ENCODE results near the gene HNRNPLL. TPM values are rescaled to one million over a fixed set of nuclear protein-coding genes. Genes with fewer than 3 reads are reported as not detected.
A peak's percentile ranks its signal among the peaks of the same experiment; 100 is the strongest.
"Not testable (repeated sequence)": the region's sequence is repeated elsewhere in the genome, so short reads cannot be mapped to it uniquely, and the experiment has no call there.

Gene HNRNPLL
- total and polyA plus RNA-seq, 2 experiments from 2014 or later = 42.5 to 53.4 TPM

GRCh38 chr2:38649176-38649728, 46.5 kb upstream of the HNRNPLL start:
- Histone ChIP-seq H4K20me1 (replicated peaks; ENCODE audit: insufficient read depth) (no peaks in the 10 kb centered on the region), H3K36me3 (ENCODE audit: insufficient read depth) (no peaks in the 10 kb centered on the region), H3K4me2 (no peak overlapping the region), H3K4me1 (ENCODE audit: insufficient read depth) (no peaks in the 10 kb centered on the region), H3K9me2 (ENCODE audit: insufficient read depth) (no peaks in the 10 kb centered on the region), H3K27ac (ENCODE audit: low read depth) (no peak overlapping the region), H3K4me3 (no peak overlapping the region), H3K27me3 (ENCODE audit: insufficient read depth) (no peaks in the 10 kb centered on the region), H3F3A (replicated peaks; ENCODE audit: low read depth) (no peaks in the 10 kb centered on the region), H2AFZ (0 out of 2 replicates have a peak overlapping the region, but pooled peaks have one; percentile 56), H3K79me2 (replicated peaks; ENCODE audit: insufficient read depth) (no peaks in the 10 kb centered on the region)
- no peak overlapping the region for H3K27ac Mint-ChIP-seq
- H3K4me1 Mint-ChIP-seq = no peaks in the 10 kb centered on the region
- no peak for TF ChIP-seq CREB1 (CRISPR knock-in tag; IDR thresholded peaks at IDR 0.05; ENCODE audit: low read depth)
- H3K9me3 Mint-ChIP-seq = peaks cover 4% of the 10 kb centered on the region; the same call in 2 of the 3 replicates
- peaks cover 3% of the 10 kb centered on the region; the same call in 1 of the 3 replicates for H3K36me3 Mint-ChIP-seq (ENCODE audit: low read depth)
- no peak for DNase-seq (ENCODE audit: low spot score)
- no peak for ATAC-seq
- H3K4me3 Mint-ChIP-seq = no peak overlapping the region
- peaks cover 3% of the 10 kb centered on the region for H3K27me3 Mint-ChIP-seq (ENCODE audit: insufficient read depth, low read depth, poor library complexity)

DNA sequence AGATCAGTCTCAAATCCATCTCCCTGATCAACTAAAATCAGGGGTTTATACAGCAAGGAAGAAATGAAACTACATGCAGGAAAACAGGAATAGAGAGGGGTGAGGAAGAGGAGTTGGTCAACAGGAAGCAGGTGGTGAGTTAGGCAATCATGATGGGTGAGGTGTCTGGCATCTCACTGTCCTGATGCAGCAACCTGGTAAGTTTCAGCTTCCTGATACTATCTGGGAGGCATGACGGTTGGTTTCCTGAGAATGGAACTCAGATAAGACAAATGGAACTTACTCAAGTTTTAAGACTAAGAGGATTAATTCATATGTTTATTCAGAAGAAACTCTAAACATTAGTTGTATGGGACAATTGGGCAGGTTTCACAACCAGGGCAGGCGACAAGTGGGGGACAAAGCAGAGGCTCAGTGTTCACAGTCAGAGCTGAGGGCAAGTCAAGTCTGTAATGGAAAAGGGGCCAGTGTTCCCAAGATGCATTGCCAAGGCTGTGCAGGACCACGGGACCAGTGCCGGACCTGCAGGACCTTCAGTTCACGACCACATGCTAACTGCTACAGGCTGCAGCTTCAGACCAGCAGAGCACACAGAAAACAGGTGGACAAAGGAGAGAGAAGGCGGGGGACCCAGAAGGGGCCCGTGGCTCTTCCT, 45.5 kb upstream of the HNRNPLL start:
- Histone ChIP-seq H3K9me2 (ENCODE audit: insufficient read depth) (no peaks in the 10 kb centered on the region), H3K36me3 (ENCODE audit: insufficient read depth) (no peaks in the 10 kb centered on the region), H3F3A (replicated peaks; ENCODE audit: low read depth) (no peaks in the 10 kb centered on the region), H3K4me1 (ENCODE audit: insufficient read depth) (no peaks in the 10 kb centered on the region), H3K4me3 (no peak overlapping the region), H3K4me2 (no peak overlapping the region), H3K27me3 (ENCODE audit: insufficient read depth) (no peaks in the 10 kb centered on the region), H3K79me2 (replicated peaks; ENCODE audit: insufficient read depth) (no peaks in the 10 kb centered on the region), H4K20me1 (replicated peaks; ENCODE audit: insufficient read depth) (no peaks in the 10 kb centered on the region), H2AFZ (no peak overlapping the region), H3K27ac (ENCODE audit: low read depth) (no peak overlapping the region)
- Mint-ChIP-seq H3K36me3 (ENCODE audit: low read depth) (peaks cover 9% of the 10 kb centered on the region; the same call in 2 of the 3 replicates), H3K27me3 (ENCODE audit: insufficient read depth, low read depth, poor library complexity) (peaks cover 4% of the 10 kb centered on the region), H3K9me3 (peaks cover 10% of the 10 kb centered on the region), H3K4me1 (no peaks in the 10 kb centered on the region), H3K27ac (no peak overlapping the region), H3K4me3 (no peak overlapping the region)
- ATAC-seq = no peak
- TF ChIP-seq CTCF (conservative IDR thresholded peaks at IDR 0.05; ENCODE audit: low read depth in 2 of 2) = no peak
- no peak for TF ChIP-seq EZH2phosphoT487 (IDR thresholded peaks at IDR 0.05; ENCODE audit: unreplicated experiment)
- TF ChIP-seq STAT1 (IDR thresholded peaks at IDR 0.05; ENCODE audit: unreplicated experiment) = no peak
- TF ChIP-seq EZH2 (IDR thresholded peaks at IDR 0.05; ENCODE audit: low read depth, unreplicated experiment) = no peak
- TF ChIP-seq NANOG (IDR thresholded peaks at IDR 0.05; ENCODE audit: borderline replicate concordance) = no peak
- no peak for DNase-seq (ENCODE audit: low spot score)

DNA sequence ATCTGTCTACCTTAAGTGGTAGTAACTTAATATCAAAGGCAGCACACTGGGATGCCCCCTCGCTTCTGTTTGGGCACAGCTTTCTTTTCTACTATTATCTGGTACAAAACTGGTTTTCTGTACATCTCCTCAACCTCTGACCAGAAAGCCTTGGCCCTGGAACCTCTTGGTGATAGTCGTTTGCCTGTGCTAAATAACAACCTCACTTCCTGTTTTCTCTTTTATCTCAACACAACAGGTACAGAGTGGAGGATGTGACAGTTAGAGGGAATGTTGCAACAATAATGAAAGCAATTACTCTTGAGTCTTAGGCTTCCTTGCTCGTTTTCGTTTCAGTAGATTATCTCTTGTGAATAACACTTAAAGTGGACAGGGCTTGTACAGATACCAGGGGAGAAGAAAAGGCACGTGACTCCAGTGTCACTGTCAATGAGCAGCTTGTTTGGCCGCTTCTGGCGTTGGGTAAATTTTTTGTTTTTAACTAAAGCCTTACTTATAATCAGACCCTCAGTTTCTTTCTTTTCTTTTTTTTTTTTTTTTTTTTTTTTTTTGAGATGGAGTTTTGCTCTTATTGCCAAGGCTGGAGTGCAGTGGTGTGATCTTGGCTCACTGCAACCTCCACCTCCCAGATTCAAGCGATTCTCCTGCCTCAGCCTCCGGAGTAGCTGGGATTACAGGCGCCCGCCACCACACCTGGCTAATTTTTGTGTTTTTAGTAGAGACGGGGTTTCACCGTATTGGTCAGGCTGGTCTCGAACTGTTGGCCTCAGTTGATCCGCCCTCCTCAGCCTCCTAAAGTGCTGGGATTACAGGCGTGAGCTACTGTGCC, 41.2 kb upstream of the HNRNPLL start:
- not testable (repeated sequence) for ATAC-seq; H3K4me3 Mint-ChIP-seq; H3K27ac ChIP-seq (ENCODE audit: low read depth); H3K79me2 ChIP-seq (replicated peaks; ENCODE audit: insufficient read depth); H3K4me2 ChIP-seq; H3K9me2 ChIP-seq (ENCODE audit: insufficient read depth); H4K20me1 ChIP-seq (replicated peaks; ENCODE audit: insufficient read depth); H3K4me3 ChIP-seq; H2AFZ ChIP-seq; H3K4me1 Mint-ChIP-seq; H3F3A ChIP-seq (replicated peaks; ENCODE audit: low read depth); H3K27ac Mint-ChIP-seq; H3K27me3 Mint-ChIP-seq (ENCODE audit: insufficient read depth, low read depth, poor library complexity); H3K36me3 ChIP-seq (ENCODE audit: insufficient read depth); DNase-seq (ENCODE audit: low spot score); H3K4me1 ChIP-seq (ENCODE audit: insufficient read depth); H3K27me3 ChIP-seq (ENCODE audit: insufficient read depth)
- Mint-ChIP-seq H3K9me3 (peaks cover 20% of the 10 kb centered on the region), H3K36me3 (ENCODE audit: low read depth) (peaks cover 15% of the 10 kb centered on the region)
